GM19324 (cell line): ENCODE results near the gene PITPNM2.

Experiments
- ATAC-seq: cut with Tn5 transposase; IDR thresholded peaks from one replicate; pipeline ENCODE4 v1.9.1; 2021; ENCODE audit warnings: mild to moderate bottlenecking, moderate library complexity; ENCODE audit not compliant: unreplicated experiment, low FRiP score

Gene PITPNM2

DNA sequence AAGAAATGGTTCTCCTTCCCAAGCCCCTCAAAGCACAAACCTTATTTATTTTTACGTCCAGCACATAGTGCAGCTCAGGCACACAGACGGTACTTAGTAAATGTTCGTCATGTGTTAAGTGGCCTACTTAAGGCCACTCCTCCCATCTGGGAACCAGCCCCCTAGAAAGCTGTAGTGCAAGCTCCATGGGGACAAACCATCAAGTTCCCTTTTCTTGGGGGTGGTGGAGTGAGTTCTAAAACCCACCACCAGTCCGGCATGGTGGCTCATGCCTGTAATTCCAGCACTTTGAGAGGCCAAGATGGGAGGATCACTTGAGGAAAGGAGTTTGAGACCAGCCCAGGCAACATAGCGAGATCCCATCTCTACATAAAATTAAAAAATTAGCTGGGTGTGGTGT is 49.4 kb downstream of the PITPNM2 start:
- no peak for ATAC-seq
